Naive B cell (primary cell): ENCODE results near the gene SMIM38. TPM values are rescaled to one million over a fixed set of nuclear protein-coding genes. Genes with fewer than 3 reads are reported as not detected.
"Not testable (repeated sequence)": the region's sequence is repeated elsewhere in the genome, so short reads cannot be mapped to it uniquely, and the experiment has no call there.

Experiments
- ATAC-seq, 2 donors: fragments of 150-1000 bp; cut with Tn5 transposase; 2 replicates each; pipeline ENCODE4 v1.10.0; 2021; ENCODE audit warnings: low read depth in 2 of 2, mild to moderate bottlenecking in 2 of 2, moderate library complexity in 2 of 2
- DNase-seq: peaks from one replicate; pipeline ENCODE4 v3.0.0; 2022
- H3K27ac Mint-ChIP-seq, 6 donors: one replicate each; pipeline ENCODE4 v1.8.0; 2020 to 2022; ENCODE audit warnings: mild to moderate bottlenecking in 6 of 6, mixed read lengths in 6 of 6, moderate library complexity in 5 of 6, inconsistent platforms in 2 of 6
- H3K27me3 Mint-ChIP-seq, 3 donors: one replicate each; pipeline ENCODE4 v1.8.0; 2021 to 2022; ENCODE audit warnings: mixed read lengths in 3 of 3, mild to moderate bottlenecking in 1 of 3
- H3K36me3 Mint-ChIP-seq, 2 donors: one replicate each; pipeline ENCODE4 v1.8.0; 2020 to 2022; ENCODE audit warnings: mixed read lengths in 2 of 2, inconsistent platforms in 1 of 2, mild to moderate bottlenecking in 1 of 2
- H3K4me1 Mint-ChIP-seq, 3 donors: one replicate each; pipeline ENCODE4 v1.8.0; 2020 to 2022; ENCODE audit warnings: mixed read lengths in 3 of 3, inconsistent platforms in 1 of 3, mild to moderate bottlenecking in 1 of 3, moderate library complexity in 1 of 3
- H3K4me3 Mint-ChIP-seq, 8 donors: one replicate each; pipeline ENCODE4 v1.8.0; 2020 to 2022; ENCODE audit warnings: mild to moderate bottlenecking in 8 of 8, mixed read lengths in 8 of 8, moderate library complexity in 8 of 8, inconsistent platforms in 2 of 8
- H3K9me3 Mint-ChIP-seq, 7 donors: one replicate each; pipeline ENCODE4 v1.8.0; 2020 to 2022; ENCODE audit warnings: mixed read lengths in 7 of 7, mild to moderate bottlenecking in 5 of 7, inconsistent platforms in 2 of 7, moderate library complexity in 1 of 7
- polyA plus RNA-seq, 6 donors: library from polyadenylated mRNA; unstranded; fragments of 300-500 nt; fragmentation: Illumina TruSeq; gene quantifications; one replicate each; pipeline ENCODE4 v1.2.3, GENCODE V29; 2021; ENCODE audit warnings: low read depth in 6 of 6

Gene SMIM38
- polyA plus RNA-seq, 6 donors from 2014 or later, result not detected

- Mint-ChIP-seq H3K4me1 (peaks cover 15 to 19% (median 16%) of the 10 kb centered on the region in 3 donors), H3K27ac (no peak overlapping the region), H3K4me3 (no peak overlapping the region), H3K9me3 (peaks cover 3 to 16% (median 13%) of the 10 kb centered on the region in 7 donors), H3K36me3 (peaks cover 0 to 8% of the 10 kb centered on the region in 2 donors), H3K27me3 (peaks cover 0 to 3% (median 0%) of the 10 kb centered on the region in 3 donors)
- no peak for ATAC-seq
- no peak for DNase-seq
These were observed 29.4 kb upstream of the SMIM38 start for GRCh38 chr11:69126286-69126685.

GRCh38 chr11:69127081-69127850 lies 28.5 kb upstream of the SMIM38 start:
- no peak for ATAC-seq
- peaks cover 3 to 16% (median 13%) of the 10 kb centered on the region in 7 donors for H3K9me3 Mint-ChIP-seq
- no peak for DNase-seq
- peaks cover 15 to 16% (median 16%) of the 10 kb centered on the region in 3 donors for H3K4me1 Mint-ChIP-seq
- H3K27me3 Mint-ChIP-seq, result no peaks in the 10 kb centered on the region
- peak overlapping the region in 1 of 8 donors; percentile 72 for H3K4me3 Mint-ChIP-seq
- H3K27ac Mint-ChIP-seq, result no peak overlapping the region
- H3K36me3 Mint-ChIP-seq, result peaks cover 0 to 8% of the 10 kb centered on the region in 2 donors

- no peak overlapping the region for H3K27ac Mint-ChIP-seq
- peaks cover 3 to 17% (median 13%) of the 10 kb centered on the region in 7 donors for H3K9me3 Mint-ChIP-seq
- no peaks in the 10 kb centered on the region for H3K27me3 Mint-ChIP-seq
- peaks cover 0 to 8% of the 10 kb centered on the region in 2 donors for H3K36me3 Mint-ChIP-seq
- H3K4me3 Mint-ChIP-seq, result no peak overlapping the region
- H3K4me1 Mint-ChIP-seq, result peaks cover 10 to 12% (median 12%) of the 10 kb centered on the region in 3 donors
- ATAC-seq (no peak), DNase-seq (no peak)
These were observed 27.9 kb upstream of the SMIM38 start for GRCh38 chr11:69127884-69128283.

DNA sequence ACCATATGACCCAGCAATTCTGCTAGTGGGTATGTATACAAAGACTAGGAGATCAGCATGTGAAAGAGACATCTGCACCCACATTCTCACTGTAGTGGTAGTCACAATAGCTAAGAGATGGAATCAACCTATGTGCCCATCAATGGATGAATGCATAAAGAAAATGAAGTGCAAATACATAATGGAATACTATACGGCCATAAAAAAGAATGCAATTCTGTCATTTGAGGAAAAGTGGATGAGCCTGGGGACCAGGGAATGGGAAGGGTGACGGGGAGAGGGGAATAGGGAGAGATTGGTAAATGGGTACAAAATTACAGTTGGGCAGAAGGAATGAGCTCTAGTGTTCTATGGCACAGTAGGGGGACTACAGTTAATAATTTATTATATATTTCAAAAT lies 26.7 kb upstream of the SMIM38 start:
- H3K4me3 Mint-ChIP-seq, result no peak overlapping the region
- peaks cover 5 to 7% (median 6%) of the 10 kb centered on the region in 3 donors for H3K4me1 Mint-ChIP-seq
- no peak overlapping the region for H3K27ac Mint-ChIP-seq
- ATAC-seq (no peak), DNase-seq (no peak)
- no peaks in the 10 kb centered on the region for H3K27me3 Mint-ChIP-seq
- peaks cover 3 to 29% (median 17%) of the 10 kb centered on the region in 7 donors for H3K9me3 Mint-ChIP-seq
- H3K36me3 Mint-ChIP-seq, result peaks cover 5 to 8% of the 10 kb centered on the region in 2 donors

DNA sequence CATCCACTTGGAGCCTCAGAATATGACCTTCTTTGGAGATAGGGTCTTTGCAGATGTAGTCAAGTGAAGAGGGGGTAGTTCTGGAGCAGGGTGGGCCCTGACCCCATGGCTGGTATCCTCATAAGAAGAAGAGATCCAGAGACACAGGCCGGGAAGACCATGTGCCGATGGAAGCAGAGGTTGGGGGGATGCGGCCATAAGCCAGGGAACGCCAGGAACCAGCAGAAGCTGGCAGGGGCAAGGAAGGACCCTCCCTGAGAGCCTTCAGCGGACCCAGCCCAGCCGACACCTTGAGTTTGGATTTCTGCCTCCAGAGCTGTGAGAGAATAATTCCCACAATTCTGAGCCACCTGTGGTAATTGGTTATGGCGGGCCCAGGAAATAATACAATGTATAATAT lies 26.1 kb upstream of the SMIM38 start:
- Mint-ChIP-seq H3K27ac (no peak overlapping the region), H3K4me3 (no peak overlapping the region), H3K27me3 (no peaks in the 10 kb centered on the region), H3K36me3 (peaks cover 5 to 8% of the 10 kb centered on the region in 2 donors), H3K9me3 (peaks cover 3 to 31% (median 19%) of the 10 kb centered on the region in 7 donors), H3K4me1 (peaks cover 4 to 10% (median 6%) of the 10 kb centered on the region in 3 donors)
- DNase-seq, result no peak
- ATAC-seq, result no peak

- H3K27ac Mint-ChIP-seq, result no peak overlapping the region
- peaks cover 3 to 31% (median 19%) of the 10 kb centered on the region in 7 donors for H3K9me3 Mint-ChIP-seq
- DNase-seq (no peak), ATAC-seq (no peak)
- H3K4me3 Mint-ChIP-seq, result no peak overlapping the region
- no peaks in the 10 kb centered on the region for H3K27me3 Mint-ChIP-seq
- H3K4me1 Mint-ChIP-seq, result peaks cover 4 to 14% (median 6%) of the 10 kb centered on the region in 3 donors
- peaks cover 5 to 8% of the 10 kb centered on the region in 2 donors for H3K36me3 Mint-ChIP-seq
These were observed 25.1 kb upstream of the SMIM38 start for GRCh38 chr11:69130654-69131053.

DNA sequence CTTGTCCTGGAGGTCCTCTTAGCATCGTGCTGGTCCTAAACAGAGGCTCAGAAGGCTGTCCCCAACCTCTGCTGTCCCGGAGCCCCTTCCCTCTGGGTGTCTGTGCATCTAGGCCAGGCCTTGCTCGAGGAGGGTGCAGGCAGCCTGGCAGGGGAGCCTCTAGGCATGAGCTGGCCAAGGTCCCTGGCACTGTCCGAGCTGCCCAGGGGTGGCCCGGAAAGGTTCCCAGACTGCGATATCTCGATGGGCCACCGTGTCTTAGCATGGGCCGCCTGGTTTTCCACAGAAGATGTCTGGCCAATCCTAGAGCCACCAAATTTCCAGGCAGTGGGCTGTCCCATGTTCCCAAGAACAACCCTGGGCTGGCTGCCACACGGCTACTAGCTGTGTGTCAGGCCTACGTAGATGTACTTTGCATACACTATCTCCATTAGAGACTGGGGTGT lies 24.6 kb upstream of the SMIM38 start:
- peaks cover 4 to 17% (median 6%) of the 10 kb centered on the region in 3 donors for H3K4me1 Mint-ChIP-seq
- no peaks in the 10 kb centered on the region for H3K27me3 Mint-ChIP-seq
- H3K9me3 Mint-ChIP-seq, result peaks cover 3 to 31% (median 21%) of the 10 kb centered on the region in 7 donors
- no peak overlapping the region for H3K4me3 Mint-ChIP-seq
- H3K27ac Mint-ChIP-seq, result no peak overlapping the region
- no peak for DNase-seq
- H3K36me3 Mint-ChIP-seq, result peaks cover 5 to 8% of the 10 kb centered on the region in 2 donors
- no peak for ATAC-seq

GRCh38 chr11:69131644-69132300 lies 24.0 kb upstream of the SMIM38 start:
- no peaks in the 10 kb centered on the region for H3K27me3 Mint-ChIP-seq
- DNase-seq (no peak), ATAC-seq (no peak)
- H3K4me3 Mint-ChIP-seq, result peak overlapping the region in 1 of 8 donors; percentile 54
- H3K4me1 Mint-ChIP-seq, result peaks cover 4 to 19% (median 6%) of the 10 kb centered on the region in 3 donors
- peaks cover 5 to 8% of the 10 kb centered on the region in 2 donors for H3K36me3 Mint-ChIP-seq
- peak overlapping the region in 1 of 6 donors; percentile 66 for H3K27ac Mint-ChIP-seq
- peaks cover 3 to 31% (median 21%) of the 10 kb centered on the region in 7 donors for H3K9me3 Mint-ChIP-seq

- H3K27ac Mint-ChIP-seq, result no peak overlapping the region
- peak overlapping the region in 1 of 8 donors; percentile 54 for H3K4me3 Mint-ChIP-seq
- DNase-seq (no peak), ATAC-seq (no peak)
- H3K27me3 Mint-ChIP-seq, result no peaks in the 10 kb centered on the region
- H3K4me1 Mint-ChIP-seq, result peaks cover 4 to 19% (median 6%) of the 10 kb centered on the region in 3 donors
- H3K36me3 Mint-ChIP-seq, result peaks cover 5 to 8% of the 10 kb centered on the region in 2 donors
- H3K9me3 Mint-ChIP-seq, result peaks cover 3 to 31% (median 21%) of the 10 kb centered on the region in 7 donors
These were observed 23.4 kb upstream of the SMIM38 start for GRCh38 chr11:69132301-69132670.

GRCh38 chr11:69133251-69133650 lies 22.5 kb upstream of the SMIM38 start:
- peaks cover 4 to 19% (median 6%) of the 10 kb centered on the region in 3 donors for H3K4me1 Mint-ChIP-seq
- DNase-seq (no peak), ATAC-seq (no peak)
- no peak overlapping the region for H3K27ac Mint-ChIP-seq
- peaks cover 5 to 8% of the 10 kb centered on the region in 2 donors for H3K36me3 Mint-ChIP-seq
- H3K27me3 Mint-ChIP-seq, result no peaks in the 10 kb centered on the region
- no peak overlapping the region for H3K4me3 Mint-ChIP-seq
- H3K9me3 Mint-ChIP-seq, result peaks cover 3 to 25% (median 15%) of the 10 kb centered on the region in 7 donors

DNA sequence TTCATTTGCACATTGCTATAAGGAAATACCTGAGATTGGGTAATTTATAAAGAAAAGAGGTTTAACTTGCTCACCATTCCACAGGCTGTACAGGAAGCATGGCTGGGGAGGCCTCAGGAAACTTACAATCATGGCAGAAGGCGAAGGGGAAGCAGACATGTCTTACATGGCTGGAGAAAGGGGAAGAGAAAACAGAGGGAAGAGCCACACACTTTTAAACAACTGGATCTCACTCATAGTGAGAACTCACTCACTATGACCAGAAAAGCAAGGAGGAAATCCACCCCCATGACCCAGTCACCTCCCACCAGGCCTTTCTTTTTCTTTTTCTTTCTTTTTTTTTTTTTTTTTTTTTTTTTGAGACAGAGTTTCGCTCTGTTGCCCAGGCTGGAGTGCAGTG lies 21.6 kb upstream of the SMIM38 start:
- not testable (repeated sequence) for ATAC-seq, H3K27me3 Mint-ChIP-seq, DNase-seq, H3K36me3 Mint-ChIP-seq
- Mint-ChIP-seq H3K4me1 (peaks cover 4 to 21% (median 6%) of the 10 kb centered on the region in 3 donors), H3K4me3 (peak overlapping the region in 2 of 8 donors; percentile 8 to 54), H3K27ac (peak overlapping the region in 2 of 6 donors; percentile 54 to 60), H3K9me3 (peaks cover 0 to 16% (median 8%) of the 10 kb centered on the region in 7 donors)

DNA sequence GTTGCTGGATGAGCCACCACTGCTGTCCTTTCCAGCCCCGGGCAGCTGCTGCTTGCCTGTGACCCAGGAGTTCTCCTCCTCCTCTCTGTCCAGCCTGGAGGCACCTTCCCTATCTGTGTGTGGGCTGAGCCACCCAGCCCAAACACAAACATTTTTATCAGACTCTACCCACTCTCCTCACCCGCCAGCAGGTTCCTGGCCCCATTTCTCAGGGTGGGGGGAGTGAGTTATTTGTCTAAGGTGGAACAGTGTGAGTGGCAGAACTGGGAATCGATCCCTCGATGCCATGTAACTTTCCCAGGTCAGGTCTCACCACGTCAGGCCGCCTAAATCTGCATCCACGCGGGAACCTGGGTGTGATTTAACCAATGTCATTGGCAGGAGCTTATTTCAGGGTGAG lies 20.8 kb upstream of the SMIM38 start:
- no peak for ATAC-seq

More for the DNA sequence above, 20.8 kb upstream of the SMIM38 start:
- H3K27me3 Mint-ChIP-seq, result no peaks in the 10 kb centered on the region
- no peak overlapping the region for H3K27ac Mint-ChIP-seq
- peaks cover 0 to 5% of the 10 kb centered on the region in 2 donors for H3K36me3 Mint-ChIP-seq
- H3K9me3 Mint-ChIP-seq, result peaks cover 0 to 16% (median 8%) of the 10 kb centered on the region in 7 donors
- peaks cover 4 to 21% (median 6%) of the 10 kb centered on the region in 3 donors for H3K4me1 Mint-ChIP-seq
- no peak for DNase-seq
- H3K4me3 Mint-ChIP-seq, result no peak overlapping the region
